K562 (cell line): ENCODE measurements around the gene TMOD2. TPM values are rescaled to one million over a fixed set of nuclear protein-coding genes. Genes with fewer than 3 reads are reported as not detected.

Experiments used
- ATAC-seq: fragments of 200-7000 bp; cut with Tn5 transposase; 3 replicates; pipeline ENCODE4 v1.9.1; 2020; ENCODE audit warnings: moderate library complexity
- BruUV-seq: library from RNA; stranded (reverse); fragments of 400-500 nt; replicated peaks from 2 replicates; lab custom pipeline; 2021; lab: Mats Ljungman, UMichigan
- CTCF ChIA-PET: fragments of 300-600 bp; formaldehyde crosslinking; extraction: SDS; loops from one replicate; lab custom pipeline; 2021; ENCODE audit warnings: low intra/inter-chr PET ratio; lab: Yijun Ruan, JAX
- POLR2A ChIA-PET: fragments of 300-600, 350-650 bp; sonication (Branson Sonifier 250); formaldehyde crosslinking; extraction: SDS; loops from one replicate; lab custom pipeline; 2021; ENCODE audit warnings: antibody characterized with exemption, inconsistent platforms; lab: Yijun Ruan, JAX
- DNase-seq, 4 experiments: peaks; one replicate each; pipeline versions ENCODE4 v3.0.0 to v3.0.0-alpha.2; 2011 to 2018; ENCODE audit warnings: low spot score in 3 of 4, mixed read lengths in 3 of 4; ENCODE audit errors: extremely low read depth in 1 of 4
- FAIRE-seq: peaks from 2 replicates; lab custom pipeline; 2011; peaks lifted over from hg19 to GRCh38; lab: Jason Lieb, UNC
- H2AFZ ChIP-seq: 2 replicates; pipeline ENCODE4 v1.6.0; 2011; ENCODE audit warnings: low read depth, low read length, control low read depth, inconsistent platforms
- H3K27ac ChIP-seq: fragments of 200-600 bp; 3 replicates; pipeline ENCODE4 v1.8.0; 2011; ENCODE audit warnings: low read depth, mild to moderate bottlenecking, control low read depth, inconsistent platforms, low read length, moderate library complexity, mixed read lengths; ENCODE audit errors: extremely low read depth
- H3K27me3 ChIP-seq, 2 experiments: fragments of 300-600 bp in 1 of 2; 2 replicates in 1 of 2; 3 replicates in 1 of 2; pipeline versions ENCODE4 v1.6.0 to v1.8.0; 2011; ENCODE audit warnings: inconsistent platforms in 2 of 2, low read length in 2 of 2, mild to moderate bottlenecking in 1 of 2, mixed read lengths in 1 of 2, moderate library complexity in 1 of 2; ENCODE audit not compliant: control insufficient read depth in 2 of 2, insufficient read depth in 2 of 2
- H3K36me3 ChIP-seq: fragments of 300-600 bp; 3 replicates; pipeline ENCODE4 v1.8.0; 2011; ENCODE audit warnings: mild to moderate bottlenecking, low read length, inconsistent platforms; ENCODE audit not compliant: control insufficient read depth, insufficient read depth
- H3K4me1 ChIP-seq, 2 experiments: fragments of 200-600 bp in 1 of 2; replicated peaks in 1 of 2; 2 replicates in 1 of 2; 3 replicates in 1 of 2; pipeline versions ENCODE4 v1.5.1 to v1.8.0; 2011; ENCODE audit warnings: inconsistent platforms in 2 of 2, low read length in 2 of 2, mild to moderate bottlenecking in 1 of 2, mixed read lengths in 1 of 2, moderate library complexity in 1 of 2; ENCODE audit not compliant: control insufficient read depth in 2 of 2, insufficient read depth in 2 of 2
- H3K4me2 ChIP-seq: 2 replicates; pipeline ENCODE4 v1.6.1; 2011; ENCODE audit warnings: low read length, control low read depth, inconsistent platforms, mixed read lengths; ENCODE audit not compliant: insufficient read depth
- H3K4me3 ChIP-seq: fragments of 200-600 bp; sonication (generic), shearing (Covaris generic); 2 replicates; pipeline ENCODE4 v1.5.1; 2016; ENCODE audit warnings: control low read depth, inconsistent platforms
- H3K79me2 ChIP-seq: fragments of 200-600 bp; 3 replicates; pipeline ENCODE4 v1.8.0; 2011; ENCODE audit warnings: low read length, inconsistent platforms; ENCODE audit not compliant: control insufficient read depth, insufficient read depth
- H3K9ac ChIP-seq, 2 experiments: 2 replicates each; pipeline versions ENCODE4 v1.6.0 to v1.6.1; 2011; ENCODE audit warnings: low read depth in 2 of 2, low read length in 2 of 2, control low read depth in 1 of 2, inconsistent platforms in 1 of 2, mild to moderate bottlenecking in 1 of 2, mixed read lengths in 1 of 2; ENCODE audit not compliant: insufficient read depth in 1 of 2
- H3K9me1 ChIP-seq: one replicate; pipeline ENCODE4 v1.6.0; 2011; ENCODE audit warnings: inconsistent platforms, mild to moderate bottlenecking, low read length, moderate library complexity; ENCODE audit not compliant: control insufficient read depth, insufficient read depth
- H3K9me3 ChIP-seq: replicated peaks from 2 replicates; pipeline ENCODE4 v1.5.1; 2011; ENCODE audit warnings: low read depth, low read length, inconsistent platforms; ENCODE audit not compliant: control insufficient read depth, insufficient read depth
- H4K20me1 ChIP-seq: replicated peaks from 2 replicates; pipeline ENCODE4 v1.6.1; 2011; ENCODE audit warnings: low read length, inconsistent platforms, mixed read lengths; ENCODE audit not compliant: control insufficient read depth, insufficient read depth
- IRF2 ChIP-seq: sonication (generic); formaldehyde crosslinking; IDR thresholded peaks from 2 replicates; pipeline ENCODE4 v1.8.1; 2022; ENCODE audit warnings: mild to moderate bottlenecking, missing genetic modification reagents
- NR3C1 ChIP-seq: sonication (generic); formaldehyde crosslinking; IDR thresholded peaks from 2 replicates; pipeline ENCODE4 v1.8.1; 2022; ENCODE audit warnings: missing genetic modification reagents
- PRDM10 ChIP-seq: fragments of 450-650 bp; IDR thresholded peaks from 2 replicates; pipeline ENCODE4 v1.6.1; 2018; ENCODE audit not compliant: partially characterized antibody
- VEZF1 ChIP-seq: fragments of 200-800 bp; sonication (Bioruptor generic); IDR thresholded peaks from 2 replicates; pipeline ENCODE4 v1.6.1; 2017; ENCODE audit warnings: missing genetic modification characterization, missing compliant biosample characterization
- ZNF12 ChIP-seq: sonication (generic); formaldehyde crosslinking; IDR thresholded peaks from 2 replicates; pipeline ENCODE4 v1.4.0; 2020; ENCODE audit warnings: mild to moderate bottlenecking, missing genetic modification reagents
- ZNF165 ChIP-seq: fragments of 250-450 bp; sonication (Bioruptor Pico); IDR thresholded peaks from 2 replicates; pipeline ENCODE4 v1.4.0; 2020; ENCODE audit warnings: borderline replicate concordance
- ZNF197 ChIP-seq: fragments of 200-800 bp; sonication (Bioruptor generic); IDR thresholded peaks from 2 replicates; pipeline ENCODE4 v1.6.1; 2016; ENCODE audit warnings: low read depth, missing genetic modification characterization, missing compliant biosample characterization
- ZNF436 ChIP-seq: fragments of 250-450, 450-650 bp; sonication (Bioruptor Pico); formaldehyde crosslinking; IDR thresholded peaks from 2 replicates; pipeline ENCODE4 v1.7.0; 2020; ENCODE audit warnings: mild to moderate bottlenecking
- WGBS: fragments of 100-300 bp; shearing (Covaris generic); methylation state at CpG from one replicate; pipeline ENCODE4 v1.1.6; 2016; ENCODE audit warnings: low coverage, mixed read lengths; ENCODE audit not compliant: insufficient coverage; ENCODE audit errors: missing lambda C conversion rate; 5-methylcytosine and 5-hydroxymethylcytosine counted together
- in situ Hi-C: fragments of 300-500 bp; cut with MboI; formaldehyde crosslinking; loops from 4 replicates; pipeline ENCODE4 v1.15.0; 2018; ENCODE audit warnings: inconsistent platforms, mixed read lengths
- intact Hi-C: fragments of 100-400 bp; cut with micrococcal nuclease; formaldehyde crosslinking; loops from 2 replicates; pipeline ENCODE4 v1.14.2; 2022
- polyA plus RNA-seq, 8 experiments: library from polyadenylated mRNA; depleted of rRNA in 4 of 8; stranded (reverse) in 5 of 8; unstranded in 3 of 8; fragments of >200 nt; fragmentation: Nextera tagmentation in 2 of 8; fragmentation: Illumina TruSeq in 1 of 8; extraction: Ambion mirVana in 2 of 8; extraction: Trizol in 1 of 8; gene quantifications; 2 replicates each; pipeline versions ENCODE4 v1.2.1 to v1.2.3, GENCODE V29; 2011 to 2014; ENCODE audit warnings: inconsistent platforms in 1 of 8, missing spikeins in 1 of 8
- total RNA-seq, 7 experiments: library from RNA; depleted of rRNA in 6 of 7; stranded (reverse); fragments of >200 nt in 6 of 7; fragmentation: Illumina TruSeq in 2 of 7; extraction: Trizol in 2 of 7; gene quantifications; 2 replicates each; pipeline versions ENCODE4 v1.2.1 to v1.2.3, GENCODE V29; 2011 to 2021; ENCODE audit warnings: low replicate concordance in 1 of 7

TMOD2 gene
- total and polyA plus RNA-seq, 9 of the 15 experiments (the other 6 are each of a cell fraction or from before 2014, with no cell fraction given): 0.49 to 3.8 (median 3.0) TPM

GRCh38 chr15:51770902-51771301 is 19.5 kb downstream of the TMOD2 start:
- no peak overlapping the region for H3K4me2 ChIP-seq
- no peaks in the 10 kb centered on the region for H3K9me3 ChIP-seq
- DNase-seq (no peak), ATAC-seq (no peak; the same call in 2 of the 3 replicates), FAIRE-seq (no peak)
- peaks cover 0 to 9% of the 10 kb centered on the region in 2 experiments; a peak in 2 of 5 replicates for H3K4me1 ChIP-seq
- WGBS: 23% methylated on average over 3 of the region's 3 CpGs
- ChIA-PET POLR2A (interaction anchor here (0.5 to 1.5 kb wide), 2 partner anchors 14 to 53 kb away, joined by 3 to 4 read pairs; no protein-coding TSS in a partner anchor), CTCF (interaction anchor here (0.7 kb wide), 1 partner anchor 264 kb away, joined by 3 read pairs; no protein-coding TSS in a partner anchor)
- BruUV-seq: no TSS peak
- TF ChIP-seq ZNF436 (CRISPR knock-in tag): no peak
- TF ChIP-seq ZNF12 (CRISPR knock-in tag): no peak
- TF ChIP-seq VEZF1 (CRISPR knock-in tag): no peak
- TF ChIP-seq NR3C1 (CRISPR knock-in tag): no peak
- TF ChIP-seq PRDM10: no peak
- no peak for TF ChIP-seq ZNF197 (CRISPR knock-in tag)
- no peak for TF ChIP-seq IRF2 (CRISPR knock-in tag)
- TF ChIP-seq ZNF165 (CRISPR knock-in tag): no peak
- H3K27me3 ChIP-seq: no peaks in the 10 kb centered on the region
- no peak overlapping the region for H3K27ac ChIP-seq
- peaks cover 13% of the 10 kb centered on the region; the same call in 2 of the 3 replicates for H3K36me3 ChIP-seq
- no peaks in the 10 kb centered on the region for H4K20me1 ChIP-seq
- no peak overlapping the region for H3K4me3 ChIP-seq
- H2AFZ ChIP-seq: no peak overlapping the region
- H3K9me1 ChIP-seq: no peaks in the 10 kb centered on the region
- in situ Hi-C loops (loop anchor here (5.0 kb wide), 1 partner anchor 124 kb away; no protein-coding TSS in a partner anchor), intact Hi-C loops (loop anchor here (10.0 kb wide), 1 partner anchor 236 kb away; no protein-coding TSS in a partner anchor)
- H3K79me2 ChIP-seq: no peaks in the 10 kb centered on the region
- no peak overlapping the region for H3K9ac ChIP-seq
